GM18505 (cell line): ENCODE results near the gene ATP2B1.
"Not testable (repeated sequence)": the region's sequence is repeated elsewhere in the genome, so short reads cannot be mapped to it uniquely, and the experiment has no call there.

Experiments used
- ATAC-seq: cut with Tn5 transposase; IDR thresholded peaks from one replicate; pipeline ENCODE4 v1.9.1; 2021; ENCODE audit not compliant: unreplicated experiment
- POLR2A ChIP-seq: IDR thresholded peaks from 4 replicates; pipeline ENCODE4 v1.6.1; 2011; ENCODE audit warnings: borderline replicate concordance; ENCODE audit not compliant: insufficient read depth, insufficient read length; ENCODE audit errors: extremely low read depth

The ATP2B1 gene

GRCh38 chr12:89708565-89709156 is at the start of gene ATP2B1:
Gene ATP2B1 (minus strand): TSS chr12:89708838. CDS start chr12:89655886, 52,952 bp downstream.
- peak; percentile 54 for ATAC-seq
- TF ChIP-seq POLR2A = peak; percentile 86

GRCh38 chr12:89757987-89758386 is 49.3 kb upstream of the ATP2B1 start:
- ATAC-seq = not testable (repeated sequence)

- peak; percentile 91 for ATAC-seq
- TF ChIP-seq POLR2A = no peak
Measured at GRCh38 chr12:89756585-89757398, 48.2 kb upstream of the ATP2B1 start.

- peak; percentile 2 for ATAC-seq
- no peak for TF ChIP-seq POLR2A
Measured at GRCh38 chr12:89756194-89756584, 47.6 kb upstream of the ATP2B1 start.

GRCh38 chr12:89753997-89754396 is 45.4 kb upstream of the ATP2B1 start:
- no peak for ATAC-seq
- no peak for TF ChIP-seq POLR2A

GRCh38 chr12:89752341-89752740 is 43.7 kb upstream of the ATP2B1 start:
- ATAC-seq = peak; percentile 52

GRCh38 chr12:89750389-89751351 is 42.0 kb upstream of the ATP2B1 start:
- TF ChIP-seq POLR2A = no peak
- no peak for ATAC-seq

More at GRCh38 chr12:89752341-89752740, 43.7 kb upstream of the ATP2B1 start:
- no peak for TF ChIP-seq POLR2A

- TF ChIP-seq POLR2A = no peak
- no peak for ATAC-seq
Measured at GRCh38 chr12:89748791-89749190, 40.2 kb upstream of the ATP2B1 start.

- TF ChIP-seq POLR2A = no peak
Measured at GRCh38 chr12:89745286-89745685, 36.6 kb upstream of the ATP2B1 start.

GRCh38 chr12:89742337-89743022 is 33.8 kb upstream of the ATP2B1 start:
- TF ChIP-seq POLR2A = no peak

More at GRCh38 chr12:89745286-89745685, 36.6 kb upstream of the ATP2B1 start:
- ATAC-seq = no peak

GRCh38 chr12:89740943-89741342 is 32.3 kb upstream of the ATP2B1 start:
- no peak for ATAC-seq
- TF ChIP-seq POLR2A = no peak

More at GRCh38 chr12:89742337-89743022, 33.8 kb upstream of the ATP2B1 start:
- no peak for ATAC-seq

GRCh38 chr12:89736995-89737394 is 28.4 kb upstream of the ATP2B1 start:
- no peak for TF ChIP-seq POLR2A
- ATAC-seq = no peak
